ENCODE data around the gene GLRX.

DNA sequence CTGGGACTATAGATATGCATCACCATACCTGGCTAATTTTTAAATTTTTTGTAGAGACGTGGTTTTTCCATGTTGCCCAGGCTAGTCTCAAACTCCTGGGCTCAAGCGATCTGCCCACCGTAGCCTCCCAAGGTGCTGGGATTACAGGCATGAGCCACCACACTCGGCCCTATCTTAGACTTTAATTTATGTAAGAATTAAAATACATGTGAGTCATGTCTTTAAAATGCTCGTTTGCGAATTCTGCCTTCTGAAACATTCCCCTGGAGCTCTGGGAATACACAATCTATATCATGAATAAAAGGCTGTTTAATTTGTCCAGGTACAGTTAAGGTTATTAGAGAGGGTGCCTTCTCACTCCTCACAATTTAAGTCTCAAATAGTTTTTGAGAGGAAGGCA, 58.6 kb downstream of the GLRX start:
- TF ChIP-seq POLR2A (IDR thresholded peaks at IDR 0.05; ENCODE audit: low read length) (no peak), GATA1 (IDR thresholded peaks at IDR 0.05; ENCODE audit: low read depth, low read length) (no peak)

All from erythroblast (primary cell).